ENCODE measurements around the gene C3orf22.

Gene C3orf22

DNA sequence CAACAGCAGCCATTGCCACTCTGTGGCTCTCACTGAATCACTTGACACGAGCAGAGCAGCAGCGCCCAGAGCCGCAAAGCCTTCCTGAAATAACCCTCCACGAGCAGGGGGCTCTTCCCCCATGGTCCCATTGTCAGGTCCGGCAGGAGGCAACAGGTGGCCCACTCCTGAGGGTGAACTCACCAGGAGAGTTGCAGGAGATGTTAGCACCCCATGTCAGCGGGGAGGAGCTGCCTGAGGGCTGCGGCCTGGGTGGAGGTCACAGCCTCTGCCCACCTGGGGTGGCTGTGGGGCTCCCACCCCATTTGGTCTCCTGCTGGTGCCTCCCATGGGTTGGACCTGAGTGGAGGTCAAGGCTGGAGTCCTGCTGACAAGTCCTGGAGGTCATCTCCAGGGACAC, 12.3 kb upstream of the C3orf22 start:
- no peak for ATAC-seq (replicated peaks)
- peaks cover 44 to 77% of the 10 kb centered on the region in 2 donors for H3K27me3 Mint-ChIP-seq
- H3K9me3 Mint-ChIP-seq: no peaks in the 10 kb centered on the region
- H3K4me3 Mint-ChIP-seq: no peak overlapping the region
- no peaks in the 10 kb centered on the region for H3K36me3 Mint-ChIP-seq (ENCODE audit: insufficient read depth)
- H3K27ac Mint-ChIP-seq: no peak overlapping the region
- no peak for DNase-seq
- no peaks in the 10 kb centered on the region for H3K4me1 Mint-ChIP-seq (ENCODE audit: low read depth in 2 of 2)

DNA sequence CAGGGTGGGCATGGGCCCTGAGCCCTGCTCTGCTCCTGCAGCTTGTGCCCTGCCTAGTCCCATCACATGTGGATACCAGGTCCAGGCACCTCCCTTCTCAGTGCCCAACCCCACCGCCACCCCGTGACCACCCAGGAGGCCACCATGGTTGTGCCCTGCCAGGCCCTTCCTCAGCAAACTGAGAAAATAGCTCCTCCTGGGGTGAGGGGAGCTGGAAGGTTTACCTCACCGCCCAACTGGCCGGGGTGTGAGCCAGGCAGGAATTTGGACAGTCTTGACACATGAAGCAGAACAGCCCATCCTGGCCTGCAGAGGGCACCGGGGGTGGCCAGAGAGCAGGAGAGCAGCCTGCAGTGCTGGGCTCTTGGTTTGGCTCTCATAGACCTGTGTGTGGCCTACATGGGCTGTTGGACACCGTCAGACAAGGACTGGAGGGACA, 11.4 kb upstream of the C3orf22 start:
- Mint-ChIP-seq H3K4me3 (no peak overlapping the region), H3K27ac (no peak overlapping the region), H3K36me3 (ENCODE audit: insufficient read depth) (no peaks in the 10 kb centered on the region), H3K9me3 (no peaks in the 10 kb centered on the region), H3K27me3 (peaks cover 44 to 77% of the 10 kb centered on the region in 2 donors), H3K4me1 (ENCODE audit: low read depth in 2 of 2) (no peaks in the 10 kb centered on the region)
- DNase-seq (no peak), ATAC-seq (replicated peaks) (no peak)

DNA sequence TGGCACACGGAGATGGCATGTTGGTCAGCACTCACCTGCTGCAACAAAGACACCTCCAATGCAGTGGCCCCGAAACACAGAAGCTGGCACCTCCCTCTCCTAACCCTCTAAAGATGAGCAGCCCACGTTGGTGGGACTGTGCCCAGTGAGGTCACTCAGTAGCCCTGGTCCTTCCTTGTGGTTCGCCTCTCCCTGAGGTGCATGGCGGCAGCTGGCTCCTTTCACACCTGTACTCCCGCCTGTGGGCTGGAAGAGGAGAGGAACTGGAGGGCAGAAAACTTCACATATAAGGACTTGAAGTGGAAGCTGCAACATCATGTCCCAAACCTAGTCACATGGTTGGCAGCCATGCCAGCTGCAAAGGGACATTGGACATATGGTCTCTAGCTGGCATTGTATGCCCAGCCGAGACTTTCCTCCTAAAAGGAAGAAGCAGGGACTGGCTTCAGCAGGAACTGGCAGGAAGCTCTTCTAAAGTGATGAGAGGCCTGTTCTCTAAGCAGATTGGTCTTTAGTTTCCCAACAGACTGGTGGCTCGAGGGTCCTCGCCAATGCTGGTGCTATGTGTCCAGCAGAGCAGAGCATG, 10.8 kb upstream of the C3orf22 start:
- Mint-ChIP-seq H3K36me3 (ENCODE audit: insufficient read depth) (no peaks in the 10 kb centered on the region), H3K4me3 (no peak overlapping the region), H3K9me3 (no peaks in the 10 kb centered on the region), H3K27me3 (peaks cover 42 to 72% of the 10 kb centered on the region in 2 donors), H3K4me1 (ENCODE audit: low read depth in 2 of 2) (no peaks in the 10 kb centered on the region), H3K27ac (no peak overlapping the region)
- ATAC-seq (replicated peaks) (no peak), DNase-seq (no peak)

DNA sequence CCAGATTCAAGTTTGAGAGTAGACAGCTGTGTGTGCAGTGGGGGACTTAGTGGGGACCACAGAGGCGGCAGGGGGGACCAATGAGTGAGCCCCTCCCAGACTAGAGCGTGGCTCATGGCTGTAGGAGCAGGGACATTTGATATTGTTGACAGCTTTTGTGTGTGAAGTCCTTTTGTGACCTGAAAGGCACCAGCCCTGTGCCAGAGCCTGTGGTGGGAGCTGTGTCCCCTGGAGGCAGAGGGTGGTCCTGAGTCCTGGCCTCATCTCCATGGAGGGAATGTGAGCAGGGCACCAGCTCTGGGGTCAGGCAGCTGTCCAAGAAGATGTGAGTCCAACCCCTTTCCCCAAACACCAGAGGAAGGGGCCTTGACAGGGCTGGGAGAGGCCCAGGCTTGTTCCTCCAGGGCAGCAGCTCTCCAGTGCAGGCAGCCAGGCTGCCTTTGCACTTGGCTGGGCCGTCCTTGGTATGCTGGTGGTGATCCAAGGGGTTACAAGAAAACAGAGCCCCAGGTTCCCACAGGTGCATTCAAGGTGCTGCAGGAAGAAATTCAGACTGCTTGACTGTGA, 10.1 kb upstream of the C3orf22 start:
- no peaks in the 10 kb centered on the region for H3K9me3 Mint-ChIP-seq
- H3K36me3 Mint-ChIP-seq (ENCODE audit: insufficient read depth): no peaks in the 10 kb centered on the region
- H3K4me3 Mint-ChIP-seq: no peak overlapping the region
- no peak overlapping the region for H3K27ac Mint-ChIP-seq
- no peaks in the 10 kb centered on the region for H3K4me1 Mint-ChIP-seq (ENCODE audit: low read depth in 2 of 2)
- ATAC-seq (replicated peaks) (no peak), DNase-seq (no peak)
- peaks cover 36 to 66% of the 10 kb centered on the region in 2 donors for H3K27me3 Mint-ChIP-seq

DNA sequence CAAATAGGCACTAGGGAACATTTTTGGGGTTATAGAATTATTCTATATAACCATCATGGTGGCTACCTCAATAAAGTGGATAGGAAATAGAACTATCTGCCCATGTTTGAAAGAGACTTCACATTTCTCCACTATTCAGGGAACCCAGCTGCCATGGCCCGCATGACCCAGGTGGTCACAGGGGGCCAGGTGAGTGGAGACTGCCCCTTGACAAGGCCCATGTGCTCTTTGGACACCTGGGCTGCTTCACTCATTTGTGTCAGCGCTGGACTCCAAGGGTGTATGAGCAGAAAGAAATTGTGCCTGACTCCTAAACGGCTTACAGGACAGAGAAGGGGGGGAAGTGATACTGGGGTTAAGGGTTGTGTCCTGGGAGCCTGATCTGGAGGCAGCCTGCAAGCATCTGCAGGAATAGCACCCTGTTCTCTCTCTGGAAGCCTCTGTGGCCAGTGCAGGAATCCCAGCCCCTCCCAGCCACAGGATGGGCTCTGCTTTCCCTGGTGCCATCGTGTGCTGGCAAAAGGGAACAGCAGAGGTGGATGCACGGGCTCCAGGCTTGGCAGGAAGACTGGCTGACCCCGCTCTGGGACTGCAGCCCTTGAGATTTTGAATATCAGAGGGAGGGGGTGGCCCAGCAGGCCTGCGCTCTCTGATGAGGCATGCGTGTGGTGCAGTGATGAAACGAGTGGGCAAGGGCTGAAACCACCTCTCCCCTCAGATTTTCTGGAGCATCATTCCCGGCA, 9.1 kb upstream of the C3orf22 start:
- H3K4me1 Mint-ChIP-seq (ENCODE audit: low read depth in 2 of 2): no peaks in the 10 kb centered on the region
- H3K27me3 Mint-ChIP-seq: peaks cover 27 to 56% of the 10 kb centered on the region in 2 donors
- no peak overlapping the region for H3K4me3 Mint-ChIP-seq
- DNase-seq (no peak), ATAC-seq (replicated peaks) (no peak)
- H3K27ac Mint-ChIP-seq: no peak overlapping the region
- no peaks in the 10 kb centered on the region for H3K36me3 Mint-ChIP-seq (ENCODE audit: insufficient read depth)
- H3K9me3 Mint-ChIP-seq: no peaks in the 10 kb centered on the region

DNA sequence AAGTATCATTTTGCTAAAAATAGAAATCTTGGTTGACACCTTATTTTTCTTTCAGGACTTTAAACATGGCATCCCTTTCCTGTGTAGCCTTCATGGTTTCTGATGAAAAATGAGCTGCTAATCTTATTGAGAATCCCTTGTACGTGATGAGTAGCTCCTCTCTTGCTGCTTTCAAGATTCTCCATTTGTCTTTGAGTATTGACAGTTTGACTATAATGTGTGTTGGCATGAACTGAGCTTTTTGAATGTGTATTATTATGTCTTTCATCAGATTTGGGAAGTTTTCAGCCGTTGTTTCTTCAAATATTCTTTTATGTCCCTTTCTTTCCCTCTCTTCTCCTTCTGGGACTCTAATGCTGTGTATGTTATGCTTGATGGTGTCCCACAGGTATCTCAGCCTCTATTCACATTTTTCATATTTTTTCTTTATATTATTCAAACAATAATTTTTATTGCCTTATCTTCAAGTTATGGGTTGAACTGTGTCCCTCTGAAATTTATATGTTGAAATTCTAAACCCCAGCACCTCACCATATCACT, 4.1 kb upstream of the C3orf22 start:
- Mint-ChIP-seq H3K4me1 (ENCODE audit: low read depth in 2 of 2) (no peaks in the 10 kb centered on the region), H3K27me3 (peaks cover 28 to 36% of the 10 kb centered on the region in 2 donors), H3K9me3 (no peaks in the 10 kb centered on the region), H3K4me3 (no peak overlapping the region), H3K36me3 (ENCODE audit: insufficient read depth) (no peaks in the 10 kb centered on the region), H3K27ac (no peak overlapping the region)
- ATAC-seq (replicated peaks): no peak
- no peak for DNase-seq

DNA sequence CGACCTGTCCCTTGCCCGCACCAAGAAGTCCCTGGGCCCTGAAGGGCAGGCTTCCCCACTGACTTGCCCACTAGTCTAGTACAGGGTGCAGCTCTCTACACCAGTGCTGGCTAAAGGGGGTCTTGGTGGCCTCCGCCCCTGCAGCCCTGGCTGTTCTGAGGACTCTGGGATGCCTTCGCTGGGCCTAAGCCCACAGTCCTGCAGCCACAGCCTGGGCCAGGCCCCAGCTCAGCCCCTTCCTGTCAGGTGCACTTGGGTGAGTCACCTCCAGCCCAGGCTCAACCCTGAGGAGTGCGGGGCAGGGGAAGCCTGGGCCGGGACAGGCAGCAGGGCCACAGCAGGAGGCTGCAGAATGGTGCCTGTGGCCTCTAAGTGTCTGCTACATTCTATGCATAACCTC, 971 bp downstream of the C3orf22 start:
- no peak for ATAC-seq (replicated peaks)
- peaks cover 7% of the 10 kb centered on the region in 2 donors for H3K27me3 Mint-ChIP-seq
- no peaks in the 10 kb centered on the region for H3K36me3 Mint-ChIP-seq (ENCODE audit: insufficient read depth)
- no peak overlapping the region for H3K4me3 Mint-ChIP-seq
- no peaks in the 10 kb centered on the region for H3K9me3 Mint-ChIP-seq
- H3K4me1 Mint-ChIP-seq (ENCODE audit: low read depth in 2 of 2): no peaks in the 10 kb centered on the region
- DNase-seq: no peak
- no peak overlapping the region for H3K27ac Mint-ChIP-seq

DNA sequence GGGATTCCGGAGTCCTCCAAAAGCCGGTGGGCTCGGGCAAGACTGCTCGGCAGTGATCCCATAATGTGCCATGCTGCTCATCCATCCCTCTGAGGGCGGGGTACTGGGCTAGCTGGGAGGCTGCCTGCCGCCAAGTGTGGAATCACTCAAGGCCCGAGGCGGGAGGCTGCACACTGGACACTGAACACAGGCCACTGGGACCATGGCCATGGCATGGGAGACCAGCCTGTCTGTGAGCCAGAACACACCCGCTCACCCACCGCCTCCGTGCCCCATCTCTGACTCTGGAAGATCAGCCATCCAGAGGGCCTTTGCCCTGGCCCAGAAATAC, 1.4 kb downstream of the C3orf22 start:
- Mint-ChIP-seq H3K27me3 (peaks cover 7% of the 10 kb centered on the region in 2 donors), H3K36me3 (ENCODE audit: insufficient read depth) (no peaks in the 10 kb centered on the region), H3K4me1 (ENCODE audit: low read depth in 2 of 2) (no peaks in the 10 kb centered on the region), H3K4me3 (no peak overlapping the region), H3K9me3 (no peaks in the 10 kb centered on the region), H3K27ac (no peak overlapping the region)
- ATAC-seq (replicated peaks) (no peak), DNase-seq (no peak)

DNA sequence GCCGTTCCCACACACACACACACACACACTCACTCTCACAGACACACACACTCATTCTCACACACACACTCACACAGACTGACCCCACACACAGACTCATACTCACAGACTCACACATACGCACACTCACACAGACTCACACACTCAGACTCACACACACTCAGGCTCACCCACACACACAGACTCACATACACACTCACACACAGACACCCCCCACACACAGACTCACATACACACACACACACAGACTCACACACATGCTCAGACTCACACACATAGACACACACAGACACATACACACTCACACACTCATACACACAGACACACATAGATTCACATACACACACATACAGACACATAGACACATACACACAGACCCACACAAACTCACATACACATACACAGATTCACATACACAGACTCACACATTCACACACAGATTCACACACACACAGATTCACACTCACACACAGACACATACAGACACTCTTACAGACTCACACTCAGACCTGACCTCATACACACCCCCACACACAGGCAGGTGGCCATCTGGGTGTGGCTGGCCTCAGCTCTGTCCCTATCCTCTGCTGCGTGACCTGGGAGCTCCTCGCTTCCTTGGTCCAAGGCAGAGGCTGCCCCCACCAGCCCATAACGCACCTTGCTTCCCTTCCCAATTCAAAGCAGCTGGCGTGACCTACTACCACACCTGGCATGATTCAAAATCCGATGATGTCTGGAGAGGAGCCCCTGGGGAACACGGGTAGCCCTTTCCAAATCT, 1.9 kb downstream of the C3orf22 start:
- H3K27ac Mint-ChIP-seq: no peak overlapping the region
- peaks cover 4 to 5% of the 10 kb centered on the region in 2 donors for H3K27me3 Mint-ChIP-seq
- no peak overlapping the region for H3K4me3 Mint-ChIP-seq
- no peaks in the 10 kb centered on the region for H3K9me3 Mint-ChIP-seq
- no peaks in the 10 kb centered on the region for H3K4me1 Mint-ChIP-seq (ENCODE audit: low read depth in 2 of 2)
- DNase-seq (no peak), ATAC-seq (replicated peaks) (no peak)
- no peaks in the 10 kb centered on the region for H3K36me3 Mint-ChIP-seq (ENCODE audit: insufficient read depth)

DNA sequence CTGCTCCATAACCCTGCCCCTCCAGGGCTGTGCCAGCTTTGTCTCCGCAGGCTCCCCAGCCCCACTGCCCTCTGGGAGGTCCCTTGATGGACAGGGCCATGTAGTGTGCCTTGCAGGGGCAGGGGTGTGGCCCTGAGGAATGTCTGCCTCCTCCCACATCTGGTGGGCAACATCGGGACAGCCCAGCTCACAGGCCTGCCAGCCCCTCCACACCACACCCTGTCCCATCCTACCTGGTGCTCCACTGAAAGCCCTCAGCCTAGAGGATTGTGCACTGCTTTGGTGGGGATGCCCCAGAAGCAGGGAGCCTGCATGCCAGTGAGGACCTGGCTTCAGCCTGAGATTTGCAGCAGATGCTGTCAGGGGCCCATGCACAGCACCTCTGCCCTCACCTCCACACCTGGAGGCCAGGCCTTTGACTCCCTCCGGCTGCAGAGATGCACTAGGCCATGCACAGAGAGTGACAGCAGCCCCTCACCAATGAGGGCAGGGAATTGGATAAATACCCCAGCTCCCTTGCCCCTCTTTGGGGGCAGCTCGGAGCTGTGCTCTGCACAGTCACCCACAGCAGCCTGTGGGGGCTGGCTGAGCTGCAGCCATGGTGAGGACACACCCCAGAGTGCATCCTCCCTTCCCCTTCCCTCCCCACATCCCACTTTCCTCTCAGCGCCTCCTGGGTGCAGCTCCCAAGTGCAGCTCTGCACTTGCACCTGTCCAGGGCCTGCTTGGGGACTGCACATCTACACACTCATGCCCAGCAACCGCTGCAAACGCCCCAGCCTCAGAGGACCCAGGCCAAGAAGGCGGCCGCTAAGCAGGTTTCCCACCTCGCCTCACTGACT, 2.7 kb downstream of the C3orf22 start:
- no peaks in the 10 kb centered on the region for H3K36me3 Mint-ChIP-seq (ENCODE audit: insufficient read depth)
- DNase-seq (no peak), ATAC-seq (replicated peaks) (no peak)
- no peak overlapping the region for H3K27ac Mint-ChIP-seq
- H3K27me3 Mint-ChIP-seq: peaks cover 3 to 7% of the 10 kb centered on the region in 2 donors
- no peaks in the 10 kb centered on the region for H3K4me1 Mint-ChIP-seq (ENCODE audit: low read depth in 2 of 2)
- no peak overlapping the region for H3K4me3 Mint-ChIP-seq
- no peaks in the 10 kb centered on the region for H3K9me3 Mint-ChIP-seq

DNA sequence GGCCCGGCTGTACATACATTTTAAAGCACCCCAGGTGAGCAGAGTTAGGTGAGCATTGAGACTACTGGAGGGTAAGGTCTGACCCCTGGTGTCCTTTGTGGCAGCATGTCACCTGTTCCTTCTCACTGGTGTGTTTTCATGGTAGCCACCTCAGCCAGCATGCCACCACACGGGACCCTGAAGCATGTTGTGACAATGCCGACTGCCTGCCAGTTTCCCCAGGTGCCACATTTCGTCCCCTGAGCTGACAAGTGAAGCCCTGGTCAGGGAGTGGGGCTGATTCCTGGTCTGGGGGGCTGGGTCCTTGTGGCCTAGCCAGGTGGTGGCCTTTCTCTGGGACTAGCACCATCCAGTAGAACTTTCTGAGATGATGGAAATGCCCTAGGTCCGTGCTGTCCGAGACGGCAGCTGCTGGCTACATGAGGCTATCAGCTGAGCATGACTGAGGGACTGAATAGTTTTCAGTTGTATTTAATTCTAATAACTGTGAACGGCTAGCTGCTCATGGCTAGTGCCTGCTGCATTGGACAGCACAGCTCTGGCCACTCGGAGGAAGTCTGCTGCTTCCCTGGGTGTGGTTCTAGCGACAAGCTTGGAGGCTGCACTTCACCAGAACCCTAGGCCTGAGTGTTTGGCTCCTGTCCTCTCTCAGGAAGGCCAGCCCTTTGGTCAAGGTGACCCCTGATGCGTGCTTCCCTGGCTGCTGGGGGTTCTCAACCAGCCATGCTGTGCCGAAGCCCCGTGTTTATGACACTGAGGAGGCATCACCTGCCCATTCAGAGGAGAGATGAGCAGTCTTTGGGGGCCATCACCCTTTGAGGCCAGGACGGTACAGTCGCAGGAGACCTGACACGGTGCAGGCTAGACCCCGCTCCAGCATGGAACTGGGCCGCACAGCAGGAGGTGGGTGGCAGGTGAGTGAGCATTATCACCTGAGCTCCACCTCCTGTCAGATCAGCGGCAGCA, 3.9 kb downstream of the C3orf22 start:
- no peak for ATAC-seq (replicated peaks)
- H3K27me3 Mint-ChIP-seq: peaks cover 13 to 19% of the 10 kb centered on the region in 2 donors
- DNase-seq: no peak
- H3K36me3 Mint-ChIP-seq (ENCODE audit: insufficient read depth): no peaks in the 10 kb centered on the region
- no peaks in the 10 kb centered on the region for H3K9me3 Mint-ChIP-seq
- no peak overlapping the region for H3K4me3 Mint-ChIP-seq
- no peaks in the 10 kb centered on the region for H3K4me1 Mint-ChIP-seq (ENCODE audit: low read depth in 2 of 2)
- no peak overlapping the region for H3K27ac Mint-ChIP-seq
